T-cell (primary cell): Measurements from ENCODE around the gene DPPA5. TPM values are rescaled to one million over a fixed set of nuclear protein-coding genes. Genes with fewer than 3 reads are reported as not detected.
A peak's percentile ranks its signal among the peaks of the same experiment; 100 is the strongest.

Experiments used
- ATAC-seq, 4 experiments: fragments of 200-7000 bp in 3 of 4; fragments of 150-1000 bp in 1 of 4; cut with Tn5 transposase; replicated peaks in 1 of 4; 1 replicate in 3 of 4; 2 replicates in 1 of 4; pipeline ENCODE4 v1.10.0; 2021; ENCODE audit warnings: moderate library complexity in 3 of 4, mild to moderate bottlenecking in 2 of 4, moderate number of reproducible peaks in 1 of 4
- CTCF ChIA-PET, 2 donors: fragments of 300-600 bp; sonication (Branson Sonifier 250); formaldehyde crosslinking; loops; one replicate each; lab custom pipeline; 2022; ENCODE audit warnings: antibody characterized with exemption in 2 of 2; lab: Charles Lee
- POLR2A ChIA-PET, 2 donors: fragments of 300-600 bp; sonication (Branson Sonifier 250); formaldehyde crosslinking; loops; one replicate each; lab custom pipeline; 2022; ENCODE audit warnings: antibody characterized with exemption in 2 of 2; lab: Charles Lee
- DNase-seq, 35 experiments: peaks; one replicate each; pipeline versions ENCODE4 v3.0.0 to v3.0.0-alpha.2; 2013 to 2023
- H3K27ac ChIP-seq: one replicate; pipeline ENCODE4 v1.5.1; 2013; ENCODE audit warnings: low read length
- H3K27me3 ChIP-seq, 2 experiments: replicated peaks in 1 of 2; 1 replicate in 1 of 2; 2 replicates in 1 of 2; pipeline versions ENCODE4 v1.6.1 to v1.7.0; 2013; ENCODE audit warnings: low read length in 1 of 2, mixed read lengths in 1 of 2; ENCODE audit not compliant: control insufficient read depth in 2 of 2, insufficient read depth in 2 of 2; ENCODE audit errors: extremely low read depth in 1 of 2
- H3K36me3 ChIP-seq, 2 donors: 1 replicate in 1 of 2; 2 replicates in 1 of 2; pipeline versions ENCODE4 v1.6.1 to v1.7.0; 2013; ENCODE audit warnings: low read length in 1 of 2; ENCODE audit not compliant: control insufficient read depth in 2 of 2, insufficient read depth in 1 of 2; ENCODE audit errors: extremely low read depth in 1 of 2
- H3K4me1 ChIP-seq, 2 experiments: 1 replicate in 1 of 2; 2 replicates in 1 of 2; pipeline versions ENCODE4 v1.6.1 to v1.7.0; 2013; ENCODE audit warnings: low read length in 2 of 2, mixed read lengths in 1 of 2; ENCODE audit not compliant: insufficient read depth in 2 of 2, control insufficient read depth in 1 of 2; ENCODE audit errors: extremely low read depth in 1 of 2
- H3K4me3 ChIP-seq, 2 donors: 1 replicate in 1 of 2; 2 replicates in 1 of 2; pipeline versions ENCODE4 v1.5.1 to v1.7.0; 2013; ENCODE audit warnings: mild to moderate bottlenecking in 2 of 2, low read length in 1 of 2, moderate library complexity in 1 of 2; ENCODE audit not compliant: control insufficient read depth in 1 of 2; ENCODE audit errors: extremely low read depth in 1 of 2
- H3K9me3 ChIP-seq: 2 replicates; pipeline ENCODE4 v1.7.0; 2013
- H3K27ac Mint-ChIP-seq, 2 donors: one replicate each; pipeline ENCODE4 v1.8.0; 2020 to 2021; ENCODE audit warnings: mild to moderate bottlenecking in 2 of 2, mixed read lengths in 2 of 2
- H3K27me3 Mint-ChIP-seq, 2 donors: one replicate each; pipeline ENCODE4 v1.8.0; 2021 to 2022; ENCODE audit warnings: mixed read lengths in 2 of 2
- H3K36me3 Mint-ChIP-seq: one replicate; pipeline ENCODE4 v1.8.0; 2021; ENCODE audit warnings: mixed read lengths
- H3K4me1 Mint-ChIP-seq, 3 donors: one replicate each; pipeline ENCODE4 v1.8.0; 2020 to 2022; ENCODE audit warnings: mixed read lengths in 3 of 3, mild to moderate bottlenecking in 1 of 3
- H3K4me3 Mint-ChIP-seq, 3 donors: one replicate each; pipeline ENCODE4 v1.8.0; 2020 to 2022; ENCODE audit warnings: mild to moderate bottlenecking in 3 of 3, mixed read lengths in 3 of 3, moderate library complexity in 3 of 3
- H3K9me3 Mint-ChIP-seq, 3 donors: one replicate each; pipeline ENCODE4 v1.8.0; 2020 to 2022; ENCODE audit warnings: mixed read lengths in 3 of 3
- WGBS: methylation state at CpG from one replicate; pipeline ENCODE4 v1.1.5; 2013; ENCODE audit warnings: missing lambda C conversion rate; ENCODE audit not compliant: insufficient coverage; 5-methylcytosine and 5-hydroxymethylcytosine counted together
- total RNA-seq, 35 experiments: library from RNA in 6 of 35; stranded (reverse) in 6 of 35; fragments of 120-200 nt in 1 of 35; gene quantifications; one replicate each; pipeline versions ENCODE4 v1.2.1 to v1.2.4 and lab custom pipeline; 2013 to 2026

The DPPA5 gene, protein sequence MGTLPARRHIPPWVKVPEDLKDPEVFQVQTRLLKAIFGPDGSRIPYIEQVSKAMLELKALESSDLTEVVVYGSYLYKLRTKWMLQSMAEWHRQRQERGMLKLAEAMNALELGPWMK
- total RNA-seq: not detected
- not detected for total RNA-seq (2013)
- total RNA-seq (lab: John Stamatoyannopoulos, UW): 0 reads per million in 29 experiments

DNA sequence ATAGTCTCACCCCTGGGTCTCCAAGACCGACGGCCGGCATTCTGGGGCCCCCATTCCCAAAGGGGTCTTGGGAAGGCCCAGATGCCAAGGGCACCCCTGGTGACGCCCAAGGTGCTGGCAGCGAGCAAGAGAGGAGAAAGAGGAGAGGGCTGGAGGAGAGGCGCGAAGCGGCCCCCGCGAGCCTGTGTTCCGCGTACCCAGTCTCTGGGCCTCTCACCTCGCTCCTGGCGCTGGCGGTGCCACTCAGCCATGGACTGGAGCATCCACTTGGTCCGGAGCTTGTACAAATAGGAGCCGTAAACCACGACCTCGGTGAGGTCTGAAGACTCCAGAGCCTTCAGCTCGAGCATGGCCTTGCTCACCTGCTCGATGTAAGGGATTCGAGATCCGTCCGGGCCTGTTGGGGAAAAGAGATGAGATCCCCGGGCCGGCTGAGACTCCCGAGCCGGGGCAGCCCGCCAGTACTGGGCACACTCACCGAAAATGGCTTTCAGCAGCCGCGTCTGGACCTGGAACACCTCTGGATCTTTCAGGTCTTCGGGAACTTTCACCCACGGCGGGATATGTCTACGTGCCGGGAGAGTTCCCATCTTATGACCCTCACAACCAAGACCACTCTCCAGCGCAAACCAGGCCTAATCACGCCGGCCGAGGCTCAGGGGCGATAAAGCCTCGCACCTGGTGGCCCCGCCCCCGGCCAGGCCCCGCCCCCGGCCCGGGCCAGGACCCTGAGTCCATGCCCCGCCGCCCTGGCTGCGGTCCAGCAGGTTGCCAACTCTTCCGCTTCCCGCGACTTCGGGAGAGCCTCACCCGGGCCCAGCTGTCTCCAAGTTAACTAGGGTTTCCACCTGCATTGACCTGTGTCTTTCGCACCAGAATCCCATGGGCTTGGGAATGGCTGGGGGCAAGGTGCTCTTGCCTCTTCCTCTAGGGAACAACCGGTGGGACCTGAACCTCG lies at the start of gene DPPA5:
TSS of gene DPPA5 (minus strand) at position 641 of the 958 bp plus-strand sequence. CDS start at position 590, 51 bp downstream.
- no peaks in the 10 kb centered on the region for H3K9me3 ChIP-seq
- no peak within 1 kb of the TSS for H3K27ac ChIP-seq
- DNase-seq (no peak), ATAC-seq (no peak)
- ChIA-PET CTCF (interaction anchor here in 1 of 2 donors (0.7 kb wide), 1 partner anchor 238 kb away, joined by 6 read pairs; no protein-coding TSS in a partner anchor), POLR2A (no interaction called here)
- H3K4me1 ChIP-seq: no peaks in the 10 kb centered on the region
- WGBS: 85% methylated on average over 46 of the region's 59 CpGs
- H3K36me3 Mint-ChIP-seq: no peaks in the 10 kb centered on the region
- H3K27me3 ChIP-seq: peaks cover 0 to 37% of the 10 kb centered on the region in 2 experiments
- no peaks in the 10 kb centered on the region for H3K36me3 ChIP-seq
- H3K4me1 Mint-ChIP-seq: no peaks in the 10 kb centered on the region
- H3K4me3 ChIP-seq: no peak within 1 kb of the TSS
- H3K27ac Mint-ChIP-seq: no peak within 1 kb of the TSS
- no peaks in the 10 kb centered on the region for H3K9me3 Mint-ChIP-seq
- peaks cover 26 to 27% of the 10 kb centered on the region in 2 donors for H3K27me3 Mint-ChIP-seq
- H3K4me3 Mint-ChIP-seq: no peak within 1 kb of the TSS

DNA sequence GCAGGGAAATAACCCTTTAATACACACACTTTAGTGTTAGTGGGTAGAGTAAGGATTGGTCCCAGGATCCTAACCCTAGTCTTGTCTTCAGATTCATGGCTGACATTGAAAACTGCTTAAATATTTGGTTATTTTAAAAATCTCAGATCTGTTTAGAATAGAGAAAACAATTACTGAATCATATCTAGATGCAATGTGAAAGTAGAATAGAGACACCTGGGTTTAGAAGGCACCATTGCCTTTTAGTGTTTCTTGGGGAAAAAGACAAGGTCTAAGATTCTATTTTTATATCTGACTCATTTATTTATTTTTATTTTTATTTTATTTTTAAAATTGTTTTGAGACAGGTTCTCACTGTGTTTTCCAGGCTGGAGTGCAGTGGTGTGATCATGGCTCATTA lies 46.6 kb upstream of the DPPA5 start:
- ChIA-PET POLR2A (no interaction called here), CTCF (no interaction called here)
- no peak for DNase-seq
- Mint-ChIP-seq H3K9me3 (no peaks in the 10 kb centered on the region), H3K4me3 (no peak overlapping the region), H3K27me3 (no peaks in the 10 kb centered on the region), H3K4me1 (no peaks in the 10 kb centered on the region), H3K27ac (no peak overlapping the region), H3K36me3 (peaks cover 3% of the 10 kb centered on the region)
- Histone ChIP-seq H3K9me3 (no peaks in the 10 kb centered on the region), H3K27me3 (no peaks in the 10 kb centered on the region), H3K4me3 (no peak overlapping the region), H3K36me3 (no peaks in the 10 kb centered on the region), H3K4me1 (no peaks in the 10 kb centered on the region), H3K27ac (no peak overlapping the region)
- no peak for ATAC-seq

DNA sequence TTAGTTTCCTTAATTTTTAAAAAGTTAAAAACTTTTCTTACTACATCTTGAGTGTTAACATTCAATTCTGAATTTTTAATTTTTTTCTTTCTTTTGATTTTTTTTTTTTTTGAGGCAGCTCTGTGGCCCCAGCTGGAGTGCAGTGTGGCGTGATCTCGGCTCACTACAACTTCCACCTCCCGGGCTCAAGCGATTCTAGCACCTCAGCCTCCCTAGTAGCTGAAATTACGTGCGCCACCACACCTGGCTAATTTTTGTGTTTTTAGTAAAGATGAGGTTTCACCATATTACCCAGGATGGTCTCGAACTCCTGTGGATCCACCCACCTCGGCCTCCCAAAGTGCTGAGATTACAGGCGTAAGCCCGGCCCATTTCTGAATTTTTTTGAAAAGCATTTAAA lies 41.8 kb upstream of the DPPA5 start:
- H3K27ac Mint-ChIP-seq: no peak overlapping the region
- CTCF ChIA-PET: no interaction called here

DNA sequence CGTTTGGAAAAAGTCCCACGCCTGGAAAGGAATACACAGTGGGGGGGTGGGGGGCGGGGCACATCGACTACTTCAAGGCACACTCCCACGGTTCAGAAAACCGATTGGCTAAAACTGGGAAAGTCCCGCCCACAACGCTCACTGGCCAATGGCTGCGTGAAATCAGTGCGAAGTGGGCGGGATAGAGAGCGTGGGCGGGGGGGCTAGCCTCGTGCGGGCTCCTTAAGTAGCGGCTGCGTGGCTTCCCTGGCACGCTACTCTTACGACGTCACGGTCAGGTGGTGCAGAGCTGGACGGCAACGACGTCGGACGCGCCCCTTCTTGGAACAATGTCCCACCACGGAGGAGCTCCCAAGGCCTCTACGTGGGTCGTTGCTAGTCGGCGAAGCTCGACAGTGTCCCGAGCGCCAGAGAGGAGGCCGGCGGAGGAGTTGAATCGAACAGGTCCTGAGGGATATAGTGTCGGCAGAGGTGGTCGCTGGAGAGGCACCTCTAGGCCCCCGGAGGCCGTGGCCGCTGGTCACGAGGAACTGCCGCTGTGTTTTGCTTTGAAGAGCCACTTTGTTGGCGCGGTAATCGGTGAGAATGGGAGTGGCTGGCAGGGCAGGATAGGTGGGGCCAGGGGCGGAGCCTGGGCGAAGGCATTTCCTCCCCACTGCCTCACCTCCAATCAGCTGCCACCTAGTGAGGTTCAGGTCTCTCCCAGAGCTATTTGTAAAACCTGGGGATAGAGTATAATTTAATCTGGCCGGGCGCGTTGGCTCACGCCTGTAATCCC lies 40.7 kb upstream of the DPPA5 start, which contains the start of gene DDX43:
TSS of gene DDX43 (plus strand) at position 252 of the 778 bp plus-strand sequence. CDS start at position 330, 78 bp downstream.
- ChIA-PET POLR2A (no interaction called here), CTCF (interaction anchor here in 1 of 2 donors (0.6 kb wide), 1 partner anchor 520 kb away, joined by 4 read pairs; no protein-coding TSS in a partner anchor)
- peak within 1 kb of the TSS; percentile 21 to 79 (median 78) for H3K4me3 Mint-ChIP-seq
- Histone ChIP-seq H3K27me3 (no peaks in the 10 kb centered on the region), H3K27ac (peak within 1 kb of the TSS; percentile 57), H3K36me3 (no peaks in the 10 kb centered on the region), H3K4me3 (peak within 1 kb of the TSS in 1 of 2 donors; percentile 30), H3K9me3 (no peaks in the 10 kb centered on the region), H3K4me1 (peaks cover 0 to 15% of the 10 kb centered on the region in 2 experiments)
- peaks cover 12 to 16% (median 15%) of the 10 kb centered on the region in 3 donors for H3K4me1 Mint-ChIP-seq
- H3K27me3 Mint-ChIP-seq: no peaks in the 10 kb centered on the region
- DNase-seq (peak in 29 of 35 experiments; percentile 0 to 79 (median 45)), ATAC-seq (peak in 3 of 4 experiments; percentile 74 to 87 (median 79))
- H3K27ac Mint-ChIP-seq: peak within 1 kb of the TSS in 1 of 2 donors; percentile 76
- H3K36me3 Mint-ChIP-seq: no peaks in the 10 kb centered on the region
- H3K9me3 Mint-ChIP-seq: no peaks in the 10 kb centered on the region
- 73% methylated on average over 37 of the region's 54 CpGs for WGBS

More for the DNA sequence above, 41.8 kb upstream of the DPPA5 start:
- H3K4me3 ChIP-seq: no peak overlapping the region
- no peaks in the 10 kb centered on the region for H3K9me3 ChIP-seq
- POLR2A ChIA-PET: interaction anchor here in 1 of 2 donors (0.6 kb wide), 1 partner anchor 16 kb away, joined by 6 read pairs; no protein-coding TSS in a partner anchor
- DNase-seq: no peak
- H3K4me1 ChIP-seq: peaks cover 0 to 12% of the 10 kb centered on the region in 2 experiments
- ATAC-seq: no peak
- Mint-ChIP-seq H3K36me3 (no peaks in the 10 kb centered on the region), H3K27me3 (no peaks in the 10 kb centered on the region), H3K9me3 (no peaks in the 10 kb centered on the region), H3K4me3 (no peak overlapping the region), H3K4me1 (peaks cover 12 to 16% (median 12%) of the 10 kb centered on the region in 3 donors)
- no peaks in the 10 kb centered on the region for H3K27me3 ChIP-seq
- WGBS: no CpG with 5 or more reads among the region's 10 CpGs
- H3K36me3 ChIP-seq: no peaks in the 10 kb centered on the region
- no peak overlapping the region for H3K27ac ChIP-seq

DNA sequence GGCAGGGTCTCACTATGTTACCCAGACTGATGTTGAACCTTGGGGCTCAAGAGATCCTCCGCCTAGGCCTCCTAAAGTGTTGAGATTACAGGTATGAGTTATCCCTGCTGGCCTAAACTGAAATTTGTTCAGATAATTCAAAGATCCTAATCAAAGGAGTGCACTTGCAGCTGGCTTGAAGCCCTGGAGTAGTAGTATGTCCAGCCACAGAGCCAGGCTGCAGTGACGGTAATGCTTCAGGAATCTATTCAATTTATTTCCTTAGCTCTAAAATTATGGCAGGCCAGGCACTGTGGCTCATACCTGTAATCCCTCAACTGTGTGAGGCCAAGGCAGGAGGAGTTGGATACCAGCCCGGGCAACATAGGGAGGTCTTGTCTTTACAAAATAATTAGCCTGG lies 39.2 kb upstream of the DPPA5 start:
- H3K36me3 Mint-ChIP-seq: no peaks in the 10 kb centered on the region
- peak overlapping the region in 1 of 2 donors; percentile 31 for H3K27ac Mint-ChIP-seq
- Histone ChIP-seq H3K36me3 (no peaks in the 10 kb centered on the region), H3K9me3 (no peaks in the 10 kb centered on the region), H3K27ac (no peak overlapping the region), H3K4me1 (peaks cover 0 to 29% of the 10 kb centered on the region in 2 experiments), H3K4me3 (no peak overlapping the region), H3K27me3 (no peaks in the 10 kb centered on the region)
- H3K27me3 Mint-ChIP-seq: peaks cover 0 to 1% of the 10 kb centered on the region in 2 donors
- H3K4me3 Mint-ChIP-seq: no peak overlapping the region
- DNase-seq (no peak), ATAC-seq (no peak)
- ChIA-PET POLR2A (no interaction called here), CTCF (no interaction called here)
- no peaks in the 10 kb centered on the region for H3K9me3 Mint-ChIP-seq
- peaks cover 20 to 26% (median 22%) of the 10 kb centered on the region in 3 donors for H3K4me1 Mint-ChIP-seq
- 83% methylated on average over 1 of the region's 3 CpGs for WGBS
